Measurements from ENCODE around the gene MBD4. TPM values are rescaled to one million over a fixed set of nuclear protein-coding genes. Genes with fewer than 3 reads are reported as not detected.

The MBD4 gene
- total RNA-seq, 4 donors from 2014 or later: 15.5 to 42.0 (median 32.8) TPM

GRCh38 chr3:129440618-129441190 is 956 bp upstream of the MBD4 start:
- Histone ChIP-seq H3K27ac (peak overlapping the region; percentile 60 to 91 (median 90)), H3K36me3 (peaks cover 0 to 23% (median 0%) of the 10 kb centered on the region in 3 donors), H3K27me3 (no peaks in the 10 kb centered on the region), H3K4me1 (peaks cover 0 to 76% (median 48%) of the 10 kb centered on the region in 4 donors), H3K4me3 (peak overlapping the region; percentile 79 to 92 (median 83)), H3K9me3 (no peaks in the 10 kb centered on the region)
- no peak for TF ChIP-seq POLR2A (IDR thresholded peaks at IDR 0.05)
- no peak for TF ChIP-seq CTCF (IDR thresholded peaks at IDR 0.05)
- TF ChIP-seq EP300 (IDR thresholded peaks at IDR 0.05): no peak
- 8 to 10% methylated on average over 9 of the region's 9 CpGs for WGBS, 2 donors
- peak in 1 of 2 donors; percentile 40 for DNase-seq (ENCODE audit: low spot score in 2 of 2)

GRCh38 chr3:129439226-129439816 is 427 bp downstream of the MBD4 start:
- 0 to 1% methylated on average over 15 to 17 of the region's 17 CpGs for WGBS, 2 donors
- Histone ChIP-seq H3K9me3 (no peaks in the 10 kb centered on the region), H3K36me3 (peaks cover 0 to 23% (median 0%) of the 10 kb centered on the region in 3 donors), H3K4me1 (peaks cover 0 to 84% (median 52%) of the 10 kb centered on the region in 4 donors), H3K27ac (peak overlapping the region; percentile 60 to 91 (median 86)), H3K27me3 (no peaks in the 10 kb centered on the region), H3K4me3 (peak overlapping the region; percentile 75 to 85 (median 80))
- DNase-seq (ENCODE audit: low spot score in 2 of 2): peak in 1 of 2 donors; percentile 32
- TF ChIP-seq CTCF (IDR thresholded peaks at IDR 0.05): no peak
- no peak for TF ChIP-seq POLR2A (IDR thresholded peaks at IDR 0.05)
- TF ChIP-seq EP300 (IDR thresholded peaks at IDR 0.05): no peak

- Histone ChIP-seq H3K27ac (no peak overlapping the region), H3K4me3 (no peak overlapping the region), H3K9me3 (no peaks in the 10 kb centered on the region), H3K4me1 (peaks cover 0 to 51% (median 20%) of the 10 kb centered on the region in 4 donors), H3K27me3 (no peaks in the 10 kb centered on the region), H3K36me3 (peaks cover 0 to 62% (median 0%) of the 10 kb centered on the region in 3 donors)
- DNase-seq (ENCODE audit: low spot score in 2 of 2): no peak
- TF ChIP-seq POLR2A (IDR thresholded peaks at IDR 0.05) (no peak), CTCF (IDR thresholded peaks at IDR 0.05) (no peak), EP300 (IDR thresholded peaks at IDR 0.05) (no peak)
- WGBS, 2 donors: 85 to 91% methylated on average over 1 of the region's 1 CpG
Observed at GRCh38 chr3:129435367-129435766, 4.4 kb downstream of the MBD4 start.

- no peak for TF ChIP-seq EP300 (IDR thresholded peaks at IDR 0.05)
- TF ChIP-seq CTCF (IDR thresholded peaks at IDR 0.05): no peak
- no peak for TF ChIP-seq POLR2A (IDR thresholded peaks at IDR 0.05)
Observed at GRCh38 chr3:129434140-129434539, 5.6 kb downstream of the MBD4 start.

GRCh38 chr3:129433565-129433964 is 6.2 kb downstream of the MBD4 start:
- Histone ChIP-seq H3K27ac (no peak overlapping the region), H3K4me3 (no peak overlapping the region), H3K36me3 (peaks cover 0 to 71% (median 0%) of the 10 kb centered on the region in 3 donors), H3K27me3 (no peaks in the 10 kb centered on the region), H3K9me3 (no peaks in the 10 kb centered on the region), H3K4me1 (peaks cover 0 to 50% (median 16%) of the 10 kb centered on the region in 4 donors)
- WGBS, 2 donors: 91 to 94% methylated on average over 5 of the region's 5 CpGs
- no peak for DNase-seq (ENCODE audit: low spot score in 2 of 2)
- no peak for TF ChIP-seq EP300 (IDR thresholded peaks at IDR 0.05)
- TF ChIP-seq CTCF (IDR thresholded peaks at IDR 0.05): no peak
- TF ChIP-seq POLR2A (IDR thresholded peaks at IDR 0.05): no peak

More at GRCh38 chr3:129434140-129434539, 5.6 kb downstream of the MBD4 start:
- H3K36me3 ChIP-seq: peaks cover 0 to 71% (median 0%) of the 10 kb centered on the region in 3 donors
- WGBS, 2 donors: 94 to 96% methylated on average over 1 of the region's 1 CpG
- H3K9me3 ChIP-seq: no peaks in the 10 kb centered on the region
- no peak overlapping the region for H3K27ac ChIP-seq
- H3K4me1 ChIP-seq: peaks cover 0 to 50% (median 20%) of the 10 kb centered on the region in 4 donors
- no peak overlapping the region for H3K4me3 ChIP-seq
- DNase-seq (ENCODE audit: low spot score in 2 of 2): no peak
- H3K27me3 ChIP-seq: no peaks in the 10 kb centered on the region
